Measurements from ENCODE around the gene ITGA11. TPM values are rescaled to one million over a fixed set of nuclear protein-coding genes. Genes with fewer than 3 reads are reported as not detected.

Gene ITGA11
- total RNA-seq, 4 donors from 2014 or later = 3.3 to 15.8 (median 8.6) TPM

DNA sequence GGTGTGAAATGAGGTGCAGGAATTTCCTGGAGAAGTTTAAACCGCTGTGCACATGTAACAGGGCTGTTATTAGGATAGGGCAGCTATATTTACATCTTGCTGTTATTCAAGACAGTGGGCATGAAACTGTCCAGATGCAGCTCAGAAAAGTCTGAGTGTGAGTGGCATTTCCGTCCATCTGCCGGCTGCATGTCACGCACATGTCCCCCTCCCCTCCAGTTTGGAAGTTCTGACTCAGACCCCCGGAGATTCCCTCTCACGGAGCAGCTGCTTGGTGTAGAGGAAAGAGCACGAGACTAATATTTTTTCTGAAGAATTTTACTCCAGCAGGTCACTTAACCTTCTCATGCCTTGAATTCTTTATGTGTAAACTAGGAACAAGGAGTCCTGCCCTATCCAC, 84.6 kb downstream of the ITGA11 start:
- DNase-seq (ENCODE audit: extremely low spot score) = no peak
- Histone ChIP-seq H3K4me3 (no peak overlapping the region), H3K27me3 (peaks cover 0 to 6% (median 0%) of the 10 kb centered on the region in 4 donors), H3K36me3 (peaks cover 0 to 18% (median 0%) of the 10 kb centered on the region in 4 donors), H3K9me3 (no peaks in the 10 kb centered on the region), H3K27ac (replicated peaks in 1 of 4) (peak overlapping the region in 1 of 4 donors; percentile 3), H3K4me1 (peaks cover 13 to 31% (median 24%) of the 10 kb centered on the region in 4 donors)
- intact Hi-C loops (cut with DNase I) = no loop called here
- no peak for TF ChIP-seq POLR2AphosphoS5 (IDR thresholded peaks at IDR 0.05)
- TF ChIP-seq POLR2A (IDR thresholded peaks at IDR 0.05; ENCODE audit: low read depth) = no peak
- no peak for TF ChIP-seq EP300 (IDR thresholded peaks at IDR 0.05)
- TF ChIP-seq, protein P1, sequence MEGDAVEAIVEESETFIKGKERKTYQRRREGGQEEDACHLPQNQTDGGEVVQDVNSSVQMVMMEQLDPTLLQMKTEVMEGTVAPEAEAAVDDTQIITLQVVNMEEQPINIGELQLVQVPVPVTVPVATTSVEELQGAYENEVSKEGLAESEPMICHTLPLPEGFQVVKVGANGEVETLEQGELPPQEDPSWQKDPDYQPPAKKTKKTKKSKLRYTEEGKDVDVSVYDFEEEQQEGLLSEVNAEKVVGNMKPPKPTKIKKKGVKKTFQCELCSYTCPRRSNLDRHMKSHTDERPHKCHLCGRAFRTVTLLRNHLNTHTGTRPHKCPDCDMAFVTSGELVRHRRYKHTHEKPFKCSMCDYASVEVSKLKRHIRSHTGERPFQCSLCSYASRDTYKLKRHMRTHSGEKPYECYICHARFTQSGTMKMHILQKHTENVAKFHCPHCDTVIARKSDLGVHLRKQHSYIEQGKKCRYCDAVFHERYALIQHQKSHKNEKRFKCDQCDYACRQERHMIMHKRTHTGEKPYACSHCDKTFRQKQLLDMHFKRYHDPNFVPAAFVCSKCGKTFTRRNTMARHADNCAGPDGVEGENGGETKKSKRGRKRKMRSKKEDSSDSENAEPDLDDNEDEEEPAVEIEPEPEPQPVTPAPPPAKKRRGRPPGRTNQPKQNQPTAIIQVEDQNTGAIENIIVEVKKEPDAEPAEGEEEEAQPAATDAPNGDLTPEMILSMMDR (IDR thresholded peaks at IDR 0.05) = no peak
- 45% methylated on average over 6 of the region's 7 CpGs for WGBS

DNA sequence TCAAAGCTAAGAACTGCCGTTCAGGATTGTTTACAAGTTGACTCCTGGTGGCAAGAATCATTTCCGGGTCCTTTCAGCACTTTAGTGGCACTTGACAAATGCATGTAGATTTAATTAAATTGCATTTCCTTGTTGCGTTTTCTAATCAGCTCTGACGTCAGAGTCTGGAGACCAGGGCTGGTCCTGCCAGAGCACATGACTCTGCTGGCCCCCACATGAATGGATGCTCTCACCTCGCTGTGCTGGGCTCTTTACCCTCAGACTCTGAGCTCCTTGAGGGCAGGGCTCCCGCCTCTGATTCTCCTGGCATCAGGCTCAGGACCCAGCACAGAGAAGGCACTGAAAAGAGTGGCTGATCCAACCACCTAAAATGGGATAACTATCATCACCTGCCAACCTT, 85.0 kb downstream of the ITGA11 start:
- H3K4me3 ChIP-seq = no peak overlapping the region
- TF ChIP-seq, protein P1 (IDR thresholded peaks at IDR 0.05) = no peak
- no peak for TF ChIP-seq EP300 (IDR thresholded peaks at IDR 0.05)
- 61% methylated on average over 6 of the region's 6 CpGs for WGBS
- H3K36me3 ChIP-seq = peaks cover 0 to 18% (median 0%) of the 10 kb centered on the region in 4 donors
- peaks cover 0 to 6% (median 0%) of the 10 kb centered on the region in 4 donors for H3K27me3 ChIP-seq
- H3K27ac ChIP-seq (replicated peaks in 1 of 4) = no peak overlapping the region
- intact Hi-C loops (cut with DNase I) = no loop called here
- H3K9me3 ChIP-seq = no peaks in the 10 kb centered on the region
- no peak for DNase-seq (ENCODE audit: extremely low spot score)
- H3K4me1 ChIP-seq = peaks cover 13 to 31% (median 24%) of the 10 kb centered on the region in 4 donors

DNA sequence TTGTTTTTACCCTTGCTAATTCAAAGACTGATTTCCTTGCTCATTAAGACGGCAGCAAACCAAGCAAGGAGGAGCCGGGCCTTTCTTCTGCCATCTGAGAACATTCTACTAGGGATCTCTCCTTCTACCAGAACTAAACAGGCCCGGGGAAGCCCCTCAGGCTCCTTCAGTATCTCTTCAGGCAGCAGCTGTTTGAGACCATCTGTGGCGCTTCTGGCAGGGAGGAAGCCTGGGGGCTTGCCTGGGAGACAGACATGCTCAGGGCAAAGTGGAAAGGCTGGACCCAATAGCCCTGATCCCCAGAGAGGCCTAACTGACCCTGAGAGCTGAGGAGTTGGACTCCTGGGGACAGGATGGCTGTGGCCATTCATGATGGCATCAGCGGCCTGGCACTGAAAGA, 86.5 kb downstream of the ITGA11 start:
- H3K4me3 ChIP-seq = no peak overlapping the region
- H3K27me3 ChIP-seq = peaks cover 0 to 6% (median 0%) of the 10 kb centered on the region in 4 donors
- no peak overlapping the region for H3K27ac ChIP-seq (replicated peaks in 1 of 4)
- DNase-seq (ENCODE audit: extremely low spot score) = no peak
- peaks cover 27 to 43% (median 34%) of the 10 kb centered on the region in 4 donors for H3K4me1 ChIP-seq
- H3K9me3 ChIP-seq = no peaks in the 10 kb centered on the region
- intact Hi-C loops (cut with DNase I) = no loop called here
- TF ChIP-seq, protein P1 (IDR thresholded peaks at IDR 0.05) = no peak
- TF ChIP-seq POLR2AphosphoS5 (IDR thresholded peaks at IDR 0.05) (no peak), EP300 (IDR thresholded peaks at IDR 0.05) (no peak), POLR2A (IDR thresholded peaks at IDR 0.05; ENCODE audit: low read depth) (no peak)
- WGBS = 74% methylated on average over 5 of the region's 5 CpGs
- H3K36me3 ChIP-seq = peaks cover 0 to 13% (median 0%) of the 10 kb centered on the region in 4 donors

DNA sequence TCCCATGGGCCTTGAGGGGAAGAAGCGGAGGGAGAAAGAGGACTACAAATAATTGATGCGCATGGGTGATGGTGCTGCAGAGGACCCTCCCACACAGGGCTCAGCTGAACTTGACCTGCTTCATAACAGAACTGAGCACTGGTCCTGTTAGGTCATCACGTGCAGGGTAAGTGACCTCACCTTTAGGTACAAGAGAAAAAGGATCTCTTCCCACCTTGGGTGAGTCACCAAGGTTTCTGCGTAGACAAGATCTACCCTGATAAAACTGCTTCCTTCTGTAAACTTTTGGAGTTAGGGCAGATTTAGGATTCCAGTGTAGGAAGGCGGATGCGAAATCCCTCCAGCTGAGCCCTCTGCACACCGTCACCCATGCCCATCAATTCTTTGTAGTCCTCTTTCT, 87.4 kb downstream of the ITGA11 start:
- H3K27ac ChIP-seq (replicated peaks in 1 of 4) = no peak overlapping the region
- TF ChIP-seq EP300 (IDR thresholded peaks at IDR 0.05) (no peak), POLR2AphosphoS5 (IDR thresholded peaks at IDR 0.05) (no peak), POLR2A (IDR thresholded peaks at IDR 0.05; ENCODE audit: low read depth) (no peak)
- TF ChIP-seq, protein P1 (IDR thresholded peaks at IDR 0.05) = no peak
- peaks cover 0 to 7% (median 0%) of the 10 kb centered on the region in 4 donors for H3K36me3 ChIP-seq
- H3K27me3 ChIP-seq = peaks cover 0 to 6% (median 0%) of the 10 kb centered on the region in 4 donors
- H3K9me3 ChIP-seq = no peaks in the 10 kb centered on the region
- DNase-seq (ENCODE audit: extremely low spot score) = no peak
- H3K4me1 ChIP-seq = peaks cover 32 to 47% (median 42%) of the 10 kb centered on the region in 4 donors
- no peak overlapping the region for H3K4me3 ChIP-seq
- intact Hi-C loops (cut with DNase I) = no loop called here
- WGBS = 94% methylated on average over 7 of the region's 7 CpGs
